CD4-positive, alpha-beta T cell (primary cell): ENCODE results near the gene PITPNB. TPM values are rescaled to one million over a fixed set of nuclear protein-coding genes. Genes with fewer than 3 reads are reported as not detected.

ENCODE experiments used
- ATAC-seq: fragments of 200-7000 bp; cut with Tn5 transposase; one replicate; pipeline ENCODE4 v1.10.0; 2022; ENCODE audit warnings: mild to moderate bottlenecking; ENCODE audit not compliant: poor library complexity
- CTCF ChIA-PET: fragments of 350-600 bp; sonication (Branson Sonifier 250); formaldehyde crosslinking; loops from one replicate; lab custom pipeline; 2021; ENCODE audit warnings: antibody characterized with exemption, inconsistent platforms; lab: Charles Lee
- POLR2A ChIA-PET: fragments of 350-600 bp; sonication (Branson Sonifier 250); formaldehyde crosslinking; loops from one replicate; lab custom pipeline; 2021; ENCODE audit warnings: antibody characterized with exemption, inconsistent platforms; lab: Charles Lee
- DNase-seq, 14 experiments: peaks; one replicate each; pipeline ENCODE4 v3.0.0-alpha.2; 2013 to 2020; ENCODE audit warnings: mixed read lengths in 2 of 14
- H3K27ac ChIP-seq, 2 donors: one replicate each; pipeline versions ENCODE4 v1.5.1 to v1.7.0; 2013; ENCODE audit warnings: low read length in 2 of 2, low read depth in 1 of 2, mild to moderate bottlenecking in 1 of 2
- H3K27me3 ChIP-seq, 2 experiments: 1 replicate in 1 of 2; 2 replicates in 1 of 2; pipeline versions ENCODE4 v1.6.1 to v1.7.0; 2013; ENCODE audit warnings: low read length in 2 of 2, control low read depth in 1 of 2, mild to moderate bottlenecking in 1 of 2, moderate library complexity in 1 of 2; ENCODE audit not compliant: insufficient read depth in 2 of 2, control insufficient read depth in 1 of 2
- H3K36me3 ChIP-seq: one replicate; pipeline ENCODE4 v1.6.1; 2013; ENCODE audit warnings: low read length, control low read depth; ENCODE audit not compliant: insufficient read depth
- H3K4me1 ChIP-seq: one replicate; pipeline ENCODE4 v1.6.1; 2013; ENCODE audit warnings: low read length, control low read depth; ENCODE audit not compliant: insufficient read depth
- H3K4me3 ChIP-seq: one replicate; pipeline ENCODE4 v1.5.1; 2013; ENCODE audit warnings: mild to moderate bottlenecking, low read length, moderate library complexity
- H3K9me3 ChIP-seq, 2 experiments: 1 replicate in 1 of 2; 2 replicates in 1 of 2; pipeline versions ENCODE4 v1.6.1 to v1.7.0; 2013; ENCODE audit warnings: low read length in 2 of 2, mild to moderate bottlenecking in 2 of 2, control low read depth in 1 of 2, moderate library complexity in 1 of 2; ENCODE audit not compliant: control insufficient read depth in 1 of 2, insufficient read depth in 1 of 2
- H3K27ac Mint-ChIP-seq: one replicate; pipeline ENCODE4 v1.8.0; 2020; ENCODE audit warnings: mixed read lengths
- H3K27me3 Mint-ChIP-seq: one replicate; pipeline ENCODE4 v1.8.0; 2021; ENCODE audit warnings: mixed read lengths
- H3K36me3 Mint-ChIP-seq: one replicate; pipeline ENCODE4 v1.8.0; 2021; ENCODE audit warnings: low read depth, mixed read lengths
- H3K4me1 Mint-ChIP-seq: one replicate; pipeline ENCODE4 v1.8.0; 2021; ENCODE audit warnings: low read depth, mixed read lengths
- H3K4me3 Mint-ChIP-seq: one replicate; pipeline ENCODE4 v1.8.0; 2020; ENCODE audit warnings: mild to moderate bottlenecking, mixed read lengths
- H3K9me3 Mint-ChIP-seq: one replicate; pipeline ENCODE4 v1.8.0; 2020; ENCODE audit warnings: mixed read lengths
- intact Hi-C, 2 experiments: fragments of 100-400 bp; cut with DNase I in 1 of 2; cut with micrococcal nuclease in 1 of 2; formaldehyde crosslinking; loops; one replicate each; pipeline versions ENCODE4 v1.15.1 to v1.9.0; 2023 to 2025; cut with DNase I, micrococcal nuclease
- total RNA-seq, 174 experiments: library from RNA in 2 of 174; stranded (reverse) in 2 of 174; gene quantifications; one replicate each; pipeline ENCODE4 v1.2.3 and lab custom pipeline; 2021 to 2026
- TF ChIP-seq, protein P1 (sequence below): fragments of 200-600 bp; IDR thresholded peaks from one replicate; pipeline ENCODE4 v1.8.0; 2022; ENCODE audit warnings: antibody characterized with exemption, mild to moderate bottlenecking

Gene PITPNB
- total RNA-seq, 2 experiments from 2014 or later: 37.6 to 38.7 TPM

DNA sequence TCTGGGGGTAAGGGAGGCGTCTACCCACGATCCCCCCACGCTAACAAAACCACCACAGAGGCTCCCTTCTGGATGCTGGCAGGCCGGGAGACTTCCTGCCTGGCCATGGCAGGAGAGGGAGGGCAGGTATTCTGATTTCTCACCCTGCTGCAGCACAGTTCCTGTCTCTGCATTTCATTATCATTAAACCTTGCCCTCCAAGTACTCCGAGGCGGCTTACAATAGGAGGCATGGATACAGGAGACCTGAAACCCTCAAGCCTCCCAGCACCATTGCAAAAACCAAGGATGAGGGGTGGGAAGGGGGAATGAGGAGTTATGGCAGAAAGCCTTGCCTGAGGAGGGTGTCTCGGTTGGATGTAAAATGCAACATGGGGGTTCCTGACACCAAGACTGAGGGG lies 73.4 kb downstream of the PITPNB start:
- H3K27ac Mint-ChIP-seq: no peak overlapping the region
- POLR2A ChIA-PET: no interaction called here
- H3K4me1 Mint-ChIP-seq: no peaks in the 10 kb centered on the region
- DNase-seq (no peak), ATAC-seq (no peak)
- intact Hi-C loops: no loop called here
- Histone ChIP-seq H3K4me1 (no peaks in the 10 kb centered on the region), H3K36me3 (peaks cover 27% of the 10 kb centered on the region), H3K27me3 (no peaks in the 10 kb centered on the region), H3K27ac (no peak overlapping the region), H3K9me3 (no peaks in the 10 kb centered on the region), H3K4me3 (no peak overlapping the region)
- peaks cover 58% of the 10 kb centered on the region for H3K36me3 Mint-ChIP-seq
- CTCF ChIA-PET: no interaction called here
- TF ChIP-seq, protein P1, sequence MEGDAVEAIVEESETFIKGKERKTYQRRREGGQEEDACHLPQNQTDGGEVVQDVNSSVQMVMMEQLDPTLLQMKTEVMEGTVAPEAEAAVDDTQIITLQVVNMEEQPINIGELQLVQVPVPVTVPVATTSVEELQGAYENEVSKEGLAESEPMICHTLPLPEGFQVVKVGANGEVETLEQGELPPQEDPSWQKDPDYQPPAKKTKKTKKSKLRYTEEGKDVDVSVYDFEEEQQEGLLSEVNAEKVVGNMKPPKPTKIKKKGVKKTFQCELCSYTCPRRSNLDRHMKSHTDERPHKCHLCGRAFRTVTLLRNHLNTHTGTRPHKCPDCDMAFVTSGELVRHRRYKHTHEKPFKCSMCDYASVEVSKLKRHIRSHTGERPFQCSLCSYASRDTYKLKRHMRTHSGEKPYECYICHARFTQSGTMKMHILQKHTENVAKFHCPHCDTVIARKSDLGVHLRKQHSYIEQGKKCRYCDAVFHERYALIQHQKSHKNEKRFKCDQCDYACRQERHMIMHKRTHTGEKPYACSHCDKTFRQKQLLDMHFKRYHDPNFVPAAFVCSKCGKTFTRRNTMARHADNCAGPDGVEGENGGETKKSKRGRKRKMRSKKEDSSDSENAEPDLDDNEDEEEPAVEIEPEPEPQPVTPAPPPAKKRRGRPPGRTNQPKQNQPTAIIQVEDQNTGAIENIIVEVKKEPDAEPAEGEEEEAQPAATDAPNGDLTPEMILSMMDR: no peak
- no peaks in the 10 kb centered on the region for H3K9me3 Mint-ChIP-seq
- no peak overlapping the region for H3K4me3 Mint-ChIP-seq
- H3K27me3 Mint-ChIP-seq: no peaks in the 10 kb centered on the region

DNA sequence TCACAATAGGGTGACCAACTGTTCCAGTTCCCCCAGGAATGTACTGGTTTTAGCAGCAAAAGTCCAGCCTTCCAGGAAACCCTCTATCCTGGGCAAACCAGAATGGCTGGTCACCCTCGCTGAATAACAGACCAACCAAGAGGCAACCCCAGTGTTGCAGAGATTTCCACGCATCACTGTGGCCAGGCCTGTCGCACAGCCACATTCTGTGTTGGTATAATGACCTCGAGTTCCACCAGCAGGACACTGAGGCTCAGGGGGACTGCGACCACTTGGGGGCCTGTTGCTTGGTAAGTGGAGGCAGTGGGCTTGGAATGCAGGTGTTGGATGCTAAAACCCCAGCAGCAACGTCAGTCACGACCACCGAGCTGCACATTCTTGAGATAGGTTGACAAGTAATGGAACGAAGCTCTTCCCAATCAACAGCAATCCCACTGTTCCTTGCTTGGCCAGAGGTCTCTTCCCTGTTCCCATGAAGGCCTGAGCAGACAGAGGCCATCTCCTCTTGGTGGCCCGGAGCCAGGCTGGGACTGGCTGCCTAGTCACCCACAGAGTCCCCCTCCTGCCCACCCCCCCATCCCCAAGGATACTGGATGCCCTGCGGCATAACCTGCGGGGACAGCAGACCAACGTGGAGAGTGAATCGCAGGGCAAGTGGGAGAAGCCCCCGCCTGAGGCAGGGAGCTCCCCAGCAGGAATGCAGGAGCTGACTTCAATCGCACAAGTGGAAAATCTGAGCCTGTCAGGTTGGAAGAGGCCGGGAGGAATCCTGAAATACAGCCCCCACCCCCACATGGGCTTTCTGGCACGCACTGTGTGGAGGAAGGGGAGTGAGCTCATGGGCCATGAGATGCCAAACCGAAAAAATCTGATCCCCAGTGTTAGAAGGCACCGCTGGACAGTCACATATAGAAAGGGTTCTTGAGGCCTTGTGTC lies 74.1 kb downstream of the PITPNB start:
- H3K27ac Mint-ChIP-seq: no peak overlapping the region
- CTCF ChIA-PET: no interaction called here

DNA sequence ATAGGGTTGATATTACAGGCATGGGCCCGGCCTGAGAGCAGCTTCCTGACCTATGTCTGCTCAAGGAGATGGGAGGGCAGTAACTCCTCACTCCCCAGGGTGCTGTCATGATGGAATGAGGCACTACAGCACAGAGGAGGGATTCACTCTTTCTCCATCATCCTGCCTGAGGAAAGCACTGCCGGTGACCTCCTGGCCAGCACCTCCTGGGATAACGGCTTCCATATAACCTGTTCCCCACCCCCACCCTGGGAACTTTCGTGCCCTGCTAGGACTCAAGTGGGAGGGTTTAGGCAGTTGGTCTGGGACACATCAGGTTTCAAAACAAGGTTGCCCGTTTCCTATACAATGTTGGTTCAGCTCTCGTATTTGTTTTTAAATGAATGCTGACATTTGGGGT lies 74.8 kb downstream of the PITPNB start:
- intact Hi-C loops: no loop called here
- Mint-ChIP-seq H3K36me3 (peaks cover 51% of the 10 kb centered on the region), H3K9me3 (no peaks in the 10 kb centered on the region), H3K4me3 (no peak overlapping the region), H3K27me3 (no peaks in the 10 kb centered on the region), H3K4me1 (no peaks in the 10 kb centered on the region), H3K27ac (no peak overlapping the region)
- ATAC-seq: no peak
- no peaks in the 10 kb centered on the region for H3K27me3 ChIP-seq
- H3K9me3 ChIP-seq: no peaks in the 10 kb centered on the region
- ChIA-PET POLR2A (no interaction called here), CTCF (interaction anchor here (0.9 kb wide), 1 partner anchor 9 kb away, joined by 3 read pairs; no protein-coding TSS in a partner anchor)
- no peaks in the 10 kb centered on the region for H3K4me1 ChIP-seq
- no peak overlapping the region for H3K4me3 ChIP-seq
- H3K36me3 ChIP-seq: peaks cover 15% of the 10 kb centered on the region
- no peak overlapping the region for H3K27ac ChIP-seq
- DNase-seq: no peak
- TF ChIP-seq, protein P1: no peak

More for the DNA sequence above, 74.1 kb downstream of the PITPNB start:
- Mint-ChIP-seq H3K4me3 (no peak overlapping the region), H3K36me3 (peaks cover 54% of the 10 kb centered on the region), H3K4me1 (no peaks in the 10 kb centered on the region), H3K27me3 (no peaks in the 10 kb centered on the region), H3K9me3 (no peaks in the 10 kb centered on the region)
- H3K4me3 ChIP-seq: no peak overlapping the region
- H3K4me1 ChIP-seq: no peaks in the 10 kb centered on the region
- intact Hi-C loops: no loop called here
- H3K9me3 ChIP-seq: no peaks in the 10 kb centered on the region
- DNase-seq (no peak), ATAC-seq (no peak)
- H3K27ac ChIP-seq: no peak overlapping the region
- POLR2A ChIA-PET: no interaction called here
- H3K36me3 ChIP-seq: peaks cover 20% of the 10 kb centered on the region
- TF ChIP-seq, protein P1: no peak
- no peaks in the 10 kb centered on the region for H3K27me3 ChIP-seq
